GM21528 (cell line): ENCODE measurements around the gene NXT1.

ENCODE experiments used
- ATAC-seq: cut with Tn5 transposase; IDR thresholded peaks from one replicate; pipeline ENCODE4 v1.9.1; 2021; ENCODE audit warnings: mild to moderate bottlenecking, moderate library complexity; ENCODE audit not compliant: unreplicated experiment, low FRiP score

NXT1 gene

DNA sequence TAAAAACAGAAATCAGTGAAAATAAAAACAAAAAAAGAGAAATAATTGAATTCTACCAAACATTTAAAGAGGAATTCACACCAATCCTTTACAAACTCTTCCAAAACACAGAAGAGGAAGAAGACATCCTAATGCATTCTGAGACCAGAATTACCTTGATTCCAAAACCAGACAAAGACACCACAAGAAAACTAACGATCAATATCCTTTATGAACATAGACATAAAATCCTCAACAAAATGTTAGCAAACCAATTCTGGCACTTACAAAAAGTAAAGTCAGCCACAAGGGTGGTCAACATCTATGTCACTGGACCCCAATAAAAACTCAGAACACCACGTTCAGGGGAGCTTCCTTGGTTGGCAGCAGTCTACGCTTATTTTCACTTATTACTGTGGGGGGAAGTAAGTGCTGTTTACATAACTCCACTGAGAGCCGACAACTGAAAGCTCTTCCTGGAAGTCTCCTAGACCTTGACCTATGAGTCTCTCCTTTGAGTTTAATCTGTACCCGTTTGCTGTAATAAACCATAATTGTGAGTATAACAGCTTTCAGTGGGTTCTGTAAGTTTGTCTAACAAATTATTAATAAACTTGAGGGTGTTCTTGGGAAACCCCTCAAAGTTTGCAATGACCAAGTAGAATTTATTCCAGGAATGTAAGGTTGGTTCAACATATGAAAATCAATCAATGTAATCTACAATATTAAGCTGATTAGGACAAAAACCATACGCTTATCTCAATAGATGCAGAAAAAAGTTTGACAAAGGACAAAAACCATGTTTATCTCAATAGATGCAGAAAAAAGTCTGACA lies 35.9 kb downstream of the NXT1 start:
- no peak for ATAC-seq

DNA sequence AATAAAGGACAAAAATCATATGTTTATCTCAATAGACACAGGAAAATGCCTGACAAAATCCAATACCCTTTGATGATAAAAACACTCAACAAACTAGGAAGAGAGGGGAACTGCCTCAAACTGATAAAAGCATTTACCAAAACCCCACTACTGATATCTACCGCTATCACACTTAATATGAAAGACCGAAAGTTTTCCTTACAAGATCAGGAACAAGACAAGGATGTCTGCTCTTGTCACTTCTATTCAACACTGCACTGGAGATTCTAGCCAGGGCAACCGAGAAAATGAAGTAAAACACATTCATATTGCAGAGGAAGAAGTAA lies 36.5 kb downstream of the NXT1 start:
- no peak for ATAC-seq

DNA sequence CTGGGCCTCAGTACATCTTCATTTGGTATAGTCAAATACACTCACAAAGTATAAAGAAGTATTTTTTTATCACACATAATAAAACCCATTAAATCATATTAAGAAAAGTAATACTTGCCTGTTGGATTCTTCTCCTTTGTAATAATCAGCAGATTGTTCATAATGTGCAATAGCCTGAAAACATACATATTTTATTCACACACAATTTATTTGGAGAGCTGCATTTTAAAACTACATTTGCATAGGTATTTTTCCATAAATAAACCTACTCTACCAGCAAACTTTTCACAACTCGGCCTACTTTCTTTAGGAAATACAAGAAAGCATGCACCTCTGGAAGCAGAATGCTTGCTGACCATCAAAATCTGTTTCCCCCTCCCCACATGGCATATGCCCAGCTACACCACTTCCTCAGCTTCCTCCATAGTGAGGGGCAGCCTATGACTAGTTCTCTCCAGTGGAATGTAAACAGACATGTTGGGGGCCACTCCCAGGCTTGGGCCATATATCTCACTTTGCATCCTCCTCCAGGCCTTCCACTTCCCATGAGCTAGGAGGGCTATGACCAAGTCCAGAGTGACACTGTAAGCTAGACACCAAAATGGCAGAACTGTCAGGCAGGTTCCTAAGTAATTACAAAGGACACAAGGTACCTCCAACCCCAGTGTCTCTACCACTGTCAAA lies 39.6 kb downstream of the NXT1 start:
- ATAC-seq, result no peak

DNA sequence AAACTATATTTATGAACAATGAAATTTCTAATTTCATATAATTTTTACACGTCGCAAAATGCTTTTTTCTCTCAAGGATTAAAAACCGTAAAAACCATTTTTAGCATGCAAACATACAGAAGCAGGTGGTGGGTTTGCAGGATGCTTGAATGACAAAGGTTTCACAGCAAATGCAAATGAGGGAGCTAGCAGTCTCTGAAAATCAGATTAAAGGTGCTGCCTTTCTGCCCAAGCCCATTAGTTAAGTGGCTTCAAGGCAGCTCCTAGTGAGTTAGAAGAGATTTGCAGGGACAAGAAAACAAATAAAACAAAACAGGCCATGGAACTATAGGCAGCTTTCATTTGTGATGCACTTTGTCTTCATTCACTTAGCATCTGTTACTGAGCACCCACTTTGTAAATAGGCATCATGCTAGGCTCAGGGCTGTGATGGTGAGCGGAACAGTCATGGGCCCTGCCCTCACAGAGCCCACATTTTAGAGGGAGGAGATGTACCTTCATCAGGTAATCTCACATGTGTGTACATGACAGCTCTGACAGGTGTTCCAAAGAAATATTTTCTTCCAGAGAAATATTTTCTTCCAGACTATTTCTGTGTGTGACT lies 41.2 kb downstream of the NXT1 start:
- no peak for ATAC-seq

DNA sequence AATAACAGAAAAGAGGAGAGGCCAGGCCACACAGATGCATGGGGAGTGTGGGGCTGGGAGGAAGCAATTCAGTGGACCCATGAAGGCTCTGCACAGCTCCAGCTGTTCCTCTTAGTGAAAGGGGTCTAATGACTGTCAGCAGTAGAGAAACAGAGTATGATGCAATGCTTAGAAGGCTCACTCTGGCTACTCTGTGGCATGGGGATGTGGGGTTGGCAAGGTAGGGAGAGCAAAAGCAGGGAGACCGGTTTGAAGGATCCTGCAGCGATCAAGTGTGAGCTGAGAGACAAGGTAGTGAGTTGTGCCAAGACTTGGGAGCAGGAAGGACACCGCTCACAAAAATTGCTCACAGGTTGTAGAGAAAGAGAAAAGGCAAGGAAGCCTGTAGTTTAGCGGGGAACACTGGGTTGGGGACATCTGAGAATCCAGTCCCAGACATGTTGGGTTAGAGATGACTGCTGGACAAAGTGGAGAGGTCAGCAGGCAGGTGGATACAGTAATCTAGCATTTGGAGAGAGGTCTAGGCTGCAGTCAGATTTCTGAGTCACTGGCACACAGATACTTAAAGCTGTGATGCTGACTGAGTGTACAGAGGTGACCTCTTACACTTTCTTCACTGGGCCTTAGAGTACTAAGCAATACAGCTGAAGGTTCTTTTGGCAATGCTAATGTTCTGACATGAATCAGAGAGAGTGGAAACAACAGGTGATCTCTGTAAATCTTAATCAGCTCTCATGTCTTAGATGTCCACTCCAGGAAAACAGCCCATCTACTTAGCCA lies 43.6 kb downstream of the NXT1 start:
- no peak for ATAC-seq

DNA sequence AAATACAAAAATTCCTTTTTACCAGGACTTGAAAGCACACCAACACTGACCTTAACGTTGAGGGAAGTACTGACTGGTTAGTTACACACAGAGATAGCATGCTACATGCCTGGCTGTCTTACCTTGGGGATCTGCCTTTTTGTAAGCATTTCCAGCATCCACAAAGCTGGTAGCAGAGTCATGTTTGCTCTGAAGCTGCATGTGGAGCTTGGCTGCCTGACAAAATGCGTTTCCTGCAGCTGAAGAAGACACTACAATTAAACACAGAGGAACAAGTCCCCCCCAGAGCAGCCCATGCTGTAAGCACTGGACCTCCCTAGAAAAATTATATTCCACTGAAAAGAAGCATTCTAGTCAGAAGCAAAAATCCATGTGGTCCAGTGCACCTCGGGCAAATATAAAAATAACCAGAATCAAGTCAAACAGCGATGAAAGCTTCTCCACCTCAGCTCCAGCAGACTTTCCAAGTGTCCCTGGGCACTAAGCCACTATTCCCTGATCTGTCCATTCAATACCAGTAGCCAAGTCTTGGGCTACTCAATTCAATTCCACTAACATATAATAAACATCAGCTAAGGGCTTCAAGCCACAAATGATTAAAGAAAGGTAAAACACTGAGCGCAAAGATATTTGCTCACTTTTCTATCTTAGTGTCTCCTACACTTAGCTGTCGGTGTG lies 46.5 kb downstream of the NXT1 start:
- ATAC-seq, result no peak

DNA sequence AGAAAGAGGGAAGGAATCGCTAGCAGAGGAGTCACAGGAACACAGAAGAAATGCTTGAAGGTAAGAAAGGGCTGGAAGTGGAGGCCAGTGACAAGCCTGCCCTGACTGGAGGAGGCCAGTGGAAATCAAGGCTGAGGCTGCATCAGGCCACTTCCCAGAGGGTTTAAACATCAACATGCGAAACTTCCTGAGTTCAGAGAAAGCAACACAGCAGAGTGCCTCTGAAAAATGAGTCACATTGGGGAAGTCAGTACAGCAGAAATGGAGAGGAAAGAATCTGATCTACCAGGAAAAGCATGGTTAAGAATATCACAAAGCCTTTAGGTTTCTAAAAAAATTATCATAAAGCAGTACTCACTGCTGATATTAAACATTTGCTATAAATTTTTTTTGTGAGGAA lies 47.4 kb downstream of the NXT1 start:
- no peak for ATAC-seq

DNA sequence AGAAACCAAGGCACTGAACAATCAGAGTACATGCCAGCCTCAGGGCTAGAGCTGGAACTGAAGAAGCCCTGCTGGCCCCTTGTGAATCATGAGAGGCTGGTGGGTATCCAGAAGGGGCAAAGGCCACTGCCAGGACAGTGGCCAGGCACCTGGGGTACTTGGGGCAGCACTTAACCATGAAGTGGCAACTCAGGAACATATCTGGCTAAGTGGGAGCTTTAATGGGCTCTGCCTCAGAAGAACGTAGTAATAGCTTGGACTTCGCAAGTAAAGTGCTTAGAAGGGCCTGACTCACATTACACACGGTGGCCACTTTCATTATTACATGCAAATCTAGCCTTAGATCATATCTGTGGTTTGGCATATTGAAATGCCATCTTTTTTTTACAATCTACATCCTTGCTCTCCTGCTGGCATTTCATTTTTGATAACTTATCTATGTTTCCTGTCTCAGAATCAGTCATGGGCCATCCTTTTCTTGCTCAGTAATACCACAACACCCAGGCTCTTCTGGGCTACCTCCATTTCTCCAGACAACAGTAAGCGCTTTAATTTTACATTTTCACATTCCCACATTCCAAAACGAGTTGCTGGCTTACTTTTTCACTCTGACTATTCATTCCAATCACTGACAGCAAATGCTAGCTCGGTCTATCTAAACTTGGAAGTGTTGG lies 49.1 kb downstream of the NXT1 start:
- ATAC-seq, result no peak

DNA sequence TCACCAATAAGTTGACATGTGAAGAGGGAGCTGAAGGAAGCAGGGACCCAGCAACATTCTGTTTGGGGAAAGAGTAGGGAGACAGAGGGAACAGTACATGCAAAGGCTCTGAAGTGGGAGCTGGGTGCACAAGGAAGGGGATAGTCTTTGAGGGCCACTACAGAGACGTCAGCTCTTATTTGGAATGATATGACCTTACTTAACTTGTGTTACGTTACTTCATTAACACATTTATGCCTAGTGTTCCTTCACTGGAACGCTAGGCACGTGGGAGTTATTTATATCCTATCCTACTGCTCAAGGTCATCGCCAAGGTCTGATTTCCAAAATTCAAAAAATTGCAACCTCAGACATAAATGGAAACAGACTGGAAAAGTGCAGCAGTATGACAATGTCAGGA lies 50.5 kb downstream of the NXT1 start:
- no peak for ATAC-seq

DNA sequence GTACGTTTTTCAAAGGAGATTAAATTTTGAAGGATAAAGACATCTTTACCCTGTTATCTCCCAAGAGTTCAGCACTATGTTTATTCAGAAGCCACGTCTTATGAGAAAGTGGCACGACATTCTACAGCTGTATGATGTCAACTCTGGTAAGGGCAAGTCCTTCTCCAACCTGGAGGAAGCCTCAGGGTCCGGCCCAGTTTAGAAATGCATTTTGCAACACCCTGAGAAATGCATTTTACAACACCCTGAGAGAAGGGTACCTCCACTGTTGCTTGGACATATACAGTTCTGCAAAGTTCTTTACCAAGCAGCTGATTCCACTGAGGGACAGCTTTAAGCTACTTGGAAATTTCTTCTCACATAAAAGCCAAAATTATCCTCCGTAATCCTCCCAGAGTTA lies 53.2 kb downstream of the NXT1 start:
- ATAC-seq, result no peak

DNA sequence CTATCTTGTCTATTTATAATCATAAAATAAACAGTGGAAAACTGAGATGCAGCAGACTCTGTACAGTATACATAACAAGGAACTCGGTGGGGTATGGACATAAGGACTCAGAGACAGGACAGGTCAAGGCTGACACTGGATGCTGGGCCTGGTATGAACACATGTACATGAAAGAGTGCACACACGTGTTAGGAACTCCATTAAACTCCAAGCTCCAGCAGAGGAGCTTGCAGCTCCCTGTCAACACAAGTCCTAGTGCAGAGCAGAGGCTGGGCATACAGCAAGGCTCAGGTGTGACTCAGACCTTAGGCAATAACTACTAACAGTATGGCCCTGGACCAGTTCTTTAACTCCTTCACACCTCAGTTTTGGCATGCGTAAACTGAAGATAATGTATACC lies 53.6 kb downstream of the NXT1 start:
- no peak for ATAC-seq
